DOHH2 (cell line): Measurements from ENCODE around the gene NXPH4.

ENCODE experiments used
- H3F3A ChIP-seq: fragments of 200-600 bp; sonication (generic), shearing (Covaris generic); 2 replicates; pipeline ENCODE4 v1.6.0; 2016; ENCODE audit warnings: antibody characterized with exemption, mild to moderate bottlenecking; ENCODE audit not compliant: control insufficient read depth, insufficient read depth
- H3K27ac ChIP-seq: fragments of 200-600 bp; sonication (generic); 2 replicates; pipeline ENCODE4 v1.5.1; 2014; ENCODE audit warnings: low read depth, mild to moderate bottlenecking, low read length, moderate library complexity
- H3K27me3 ChIP-seq: fragments of 200-600 bp; sonication (generic); 2 replicates; pipeline ENCODE4 v1.6.1; 2014; ENCODE audit warnings: mild to moderate bottlenecking, low read length, mixed read lengths; ENCODE audit not compliant: control insufficient read depth
- H3K36me3 ChIP-seq: fragments of 200-600 bp; sonication (generic); 2 replicates; pipeline ENCODE4 v1.6.1; 2014; ENCODE audit warnings: mild to moderate bottlenecking, low read length, moderate library complexity, mixed read lengths; ENCODE audit not compliant: control insufficient read depth
- H3K4me1 ChIP-seq: fragments of 200-600 bp; sonication (generic); 2 replicates; pipeline ENCODE4 v1.6.1; 2014; ENCODE audit warnings: mild to moderate bottlenecking, low read length, mixed read lengths; ENCODE audit not compliant: control insufficient read depth
- H3K4me2 ChIP-seq: fragments of 200-600 bp; sonication (generic); 2 replicates; pipeline ENCODE4 v1.6.0; 2014; ENCODE audit warnings: mild to moderate bottlenecking, low read length, moderate library complexity
- H3K4me3 ChIP-seq: fragments of 200-600 bp; sonication (generic); 2 replicates; pipeline ENCODE4 v1.5.1; 2014; ENCODE audit warnings: mild to moderate bottlenecking, low read length, mixed read lengths
- H3K79me2 ChIP-seq: fragments of 200-600 bp; sonication (generic); 2 replicates; pipeline ENCODE4 v1.6.1; 2014; ENCODE audit warnings: mild to moderate bottlenecking, low read length, mixed read lengths; ENCODE audit not compliant: control insufficient read depth
- H3K9me2 ChIP-seq: fragments of 200-600 bp; sonication (generic); replicated peaks from 2 replicates; pipeline ENCODE4 v1.6.1; 2014; ENCODE audit warnings: mild to moderate bottlenecking, low read length, mixed read lengths; ENCODE audit not compliant: control insufficient read depth
- H3K9me3 ChIP-seq: fragments of 200-600 bp; sonication (generic); 2 replicates; pipeline ENCODE4 v1.6.1; 2014; ENCODE audit warnings: antibody characterized with exemption, low read length, mixed read lengths; ENCODE audit not compliant: control insufficient read depth, insufficient read depth
- H4K20me1 ChIP-seq: fragments of 200-600 bp; sonication (generic); 2 replicates; pipeline ENCODE4 v1.6.0; 2014; ENCODE audit warnings: low read depth, mild to moderate bottlenecking, antibody characterized with exemption, low read length, moderate library complexity; ENCODE audit not compliant: control insufficient read depth, insufficient read depth
- EZH2phosphoT487 ChIP-seq: fragments of 200-600 bp; sonication (generic); IDR thresholded peaks from 2 replicates; pipeline ENCODE4 v1.6.1; 2017; ENCODE audit warnings: borderline replicate concordance, mild to moderate bottlenecking, antibody characterized with exemption, low read length, moderate library complexity, mixed read lengths
- TF ChIP-seq, protein P1 (sequence below): fragments of 200-600 bp; sonication (generic); IDR thresholded peaks from one replicate; pipeline ENCODE4 v1.5.1; 2014; ENCODE audit warnings: antibody characterized with exemption, mild to moderate bottlenecking, low read depth, low read length; ENCODE audit not compliant: poor library complexity, severe bottlenecking

Gene NXPH4

DNA sequence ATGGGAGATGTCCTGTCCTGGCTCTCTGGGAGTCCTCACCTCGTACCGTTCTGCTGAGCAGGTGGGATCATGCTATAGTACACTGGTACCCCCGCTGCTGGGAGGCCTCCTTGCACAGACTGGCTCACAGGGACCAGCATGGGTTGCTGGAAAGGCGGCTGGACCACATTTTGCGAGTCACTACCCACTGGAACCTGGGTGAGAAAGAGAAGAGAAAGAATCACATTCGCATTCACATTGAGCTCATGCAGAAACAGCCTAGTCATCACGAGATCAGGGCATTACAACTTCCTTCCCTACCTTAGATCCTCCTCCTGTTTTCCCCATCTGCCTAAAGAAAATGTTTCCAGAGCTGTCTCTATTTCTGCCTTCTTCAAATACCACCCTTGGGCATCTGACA, 51.7 kb downstream of the NXPH4 start:
- Histone ChIP-seq H3K4me3 (no peak overlapping the region), H3K79me2 (no peaks in the 10 kb centered on the region), H3K4me2 (no peak overlapping the region), H3K9me2 (no peaks in the 10 kb centered on the region), H3K27ac (no peak overlapping the region), H3K4me1 (peaks cover 7% of the 10 kb centered on the region), H3K9me3 (no peaks in the 10 kb centered on the region), H3F3A (peaks cover 4% of the 10 kb centered on the region; the same call in 1 of the 2 replicates), H3K36me3 (peaks cover 47% of the 10 kb centered on the region), H4K20me1 (no peaks in the 10 kb centered on the region), H3K27me3 (no peaks in the 10 kb centered on the region)
- TF ChIP-seq, protein P1, sequence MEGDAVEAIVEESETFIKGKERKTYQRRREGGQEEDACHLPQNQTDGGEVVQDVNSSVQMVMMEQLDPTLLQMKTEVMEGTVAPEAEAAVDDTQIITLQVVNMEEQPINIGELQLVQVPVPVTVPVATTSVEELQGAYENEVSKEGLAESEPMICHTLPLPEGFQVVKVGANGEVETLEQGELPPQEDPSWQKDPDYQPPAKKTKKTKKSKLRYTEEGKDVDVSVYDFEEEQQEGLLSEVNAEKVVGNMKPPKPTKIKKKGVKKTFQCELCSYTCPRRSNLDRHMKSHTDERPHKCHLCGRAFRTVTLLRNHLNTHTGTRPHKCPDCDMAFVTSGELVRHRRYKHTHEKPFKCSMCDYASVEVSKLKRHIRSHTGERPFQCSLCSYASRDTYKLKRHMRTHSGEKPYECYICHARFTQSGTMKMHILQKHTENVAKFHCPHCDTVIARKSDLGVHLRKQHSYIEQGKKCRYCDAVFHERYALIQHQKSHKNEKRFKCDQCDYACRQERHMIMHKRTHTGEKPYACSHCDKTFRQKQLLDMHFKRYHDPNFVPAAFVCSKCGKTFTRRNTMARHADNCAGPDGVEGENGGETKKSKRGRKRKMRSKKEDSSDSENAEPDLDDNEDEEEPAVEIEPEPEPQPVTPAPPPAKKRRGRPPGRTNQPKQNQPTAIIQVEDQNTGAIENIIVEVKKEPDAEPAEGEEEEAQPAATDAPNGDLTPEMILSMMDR = no peak
- no peak for TF ChIP-seq EZH2phosphoT487

DNA sequence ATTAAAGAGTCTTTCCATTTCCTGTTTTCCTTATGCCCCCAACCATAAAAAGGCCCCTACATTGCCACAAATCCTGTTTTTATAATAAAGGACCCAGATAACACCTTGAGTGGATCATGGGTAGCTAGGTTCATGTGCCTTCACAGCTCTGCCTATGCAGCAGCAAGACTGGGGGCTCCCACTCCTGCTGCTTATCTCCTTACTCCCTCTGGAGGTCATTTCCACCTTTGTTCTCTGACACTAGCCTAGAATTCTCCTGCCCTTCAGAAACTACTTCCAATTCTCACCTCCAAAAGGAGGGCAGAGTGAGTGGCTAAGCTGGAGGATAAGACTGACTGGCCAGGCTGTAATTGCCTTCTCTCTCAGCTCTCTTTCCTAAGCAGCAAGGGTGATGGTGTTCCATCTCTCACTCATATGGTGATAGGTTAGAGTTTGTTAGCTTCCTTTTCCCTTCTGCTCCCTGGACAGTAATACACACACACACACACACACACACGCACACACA, 54.4 kb downstream of the NXPH4 start:
- no peaks in the 10 kb centered on the region for H3K4me1 ChIP-seq

GRCh38 chr12:57272337-57273151, 56.0 kb downstream of the NXPH4 start:
- H3K27ac ChIP-seq = no peak overlapping the region

More for the DNA sequence above, 54.4 kb downstream of the NXPH4 start:
- no peak for TF ChIP-seq EZH2phosphoT487
- TF ChIP-seq, protein P1 = no peak
- no peaks in the 10 kb centered on the region for H3K9me3 ChIP-seq
- no peaks in the 10 kb centered on the region for H3K9me2 ChIP-seq
- H3K4me2 ChIP-seq = no peak overlapping the region
- H3K27ac ChIP-seq = no peak overlapping the region
- H4K20me1 ChIP-seq = no peaks in the 10 kb centered on the region
- no peaks in the 10 kb centered on the region for H3K27me3 ChIP-seq
- H3K79me2 ChIP-seq = no peaks in the 10 kb centered on the region
- peaks cover 47% of the 10 kb centered on the region for H3K36me3 ChIP-seq
- H3F3A ChIP-seq = no peaks in the 10 kb centered on the region
- H3K4me3 ChIP-seq = no peak overlapping the region

More at GRCh38 chr12:57272337-57273151, 56.0 kb downstream of the NXPH4 start:
- Histone ChIP-seq H3K27me3 (no peaks in the 10 kb centered on the region), H3K79me2 (no peaks in the 10 kb centered on the region), H4K20me1 (no peaks in the 10 kb centered on the region), H3K36me3 (peaks cover 41% of the 10 kb centered on the region), H3K4me2 (no peak overlapping the region), H3K9me3 (no peaks in the 10 kb centered on the region), H3K9me2 (no peaks in the 10 kb centered on the region), H3F3A (no peaks in the 10 kb centered on the region), H3K4me3 (no peak overlapping the region), H3K4me1 (0 out of 2 replicates have a peak, but pooled peaks cover 2% of the 10 kb centered on the region)
- TF ChIP-seq, protein P1 = no peak
- no peak for TF ChIP-seq EZH2phosphoT487
